Testis (tissue), 2 donors: ENCODE results near the gene PAFAH1B1.

Experiments used
- POLR2A ChIP-seq: fragments of 450-650 bp; IDR thresholded peaks from one replicate; pipeline ENCODE4 v1.6.1; 2017; ENCODE audit warnings: antibody characterized with exemption, mild to moderate bottlenecking, moderate library complexity
- TF ChIP-seq, protein P1 (sequence below), 3 experiments: fragments of 450-650 bp in 2 of 3; fragments of 200-600 bp in 1 of 3; sonication (generic) in 1 of 3; IDR thresholded peaks; one replicate each; pipeline ENCODE4 v1.5.1; 2016 to 2019; ENCODE audit warnings: antibody characterized with exemption in 3 of 3, mild to moderate bottlenecking in 2 of 3, moderate library complexity in 1 of 3

- TF ChIP-seq, protein P1, sequence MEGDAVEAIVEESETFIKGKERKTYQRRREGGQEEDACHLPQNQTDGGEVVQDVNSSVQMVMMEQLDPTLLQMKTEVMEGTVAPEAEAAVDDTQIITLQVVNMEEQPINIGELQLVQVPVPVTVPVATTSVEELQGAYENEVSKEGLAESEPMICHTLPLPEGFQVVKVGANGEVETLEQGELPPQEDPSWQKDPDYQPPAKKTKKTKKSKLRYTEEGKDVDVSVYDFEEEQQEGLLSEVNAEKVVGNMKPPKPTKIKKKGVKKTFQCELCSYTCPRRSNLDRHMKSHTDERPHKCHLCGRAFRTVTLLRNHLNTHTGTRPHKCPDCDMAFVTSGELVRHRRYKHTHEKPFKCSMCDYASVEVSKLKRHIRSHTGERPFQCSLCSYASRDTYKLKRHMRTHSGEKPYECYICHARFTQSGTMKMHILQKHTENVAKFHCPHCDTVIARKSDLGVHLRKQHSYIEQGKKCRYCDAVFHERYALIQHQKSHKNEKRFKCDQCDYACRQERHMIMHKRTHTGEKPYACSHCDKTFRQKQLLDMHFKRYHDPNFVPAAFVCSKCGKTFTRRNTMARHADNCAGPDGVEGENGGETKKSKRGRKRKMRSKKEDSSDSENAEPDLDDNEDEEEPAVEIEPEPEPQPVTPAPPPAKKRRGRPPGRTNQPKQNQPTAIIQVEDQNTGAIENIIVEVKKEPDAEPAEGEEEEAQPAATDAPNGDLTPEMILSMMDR (IDR thresholded peaks at IDR 0.05), result no peak
- no peak for TF ChIP-seq POLR2A
Measured at GRCh38 chr17:2591040-2591640, 2.3 kb upstream of the PAFAH1B1 start.
